Caco-2 (cell line): ENCODE results near the gene WNK1. TPM values are rescaled to one million over a fixed set of nuclear protein-coding genes. Genes with fewer than 3 reads are reported as not detected.
"Not testable (repeated sequence)": the region's sequence is repeated elsewhere in the genome, so short reads cannot be mapped to it uniquely, and the experiment has no call there.

Source experiments
- BruUV-seq: library from RNA; stranded (reverse); fragments of 400-500 nt; replicated peaks from 2 replicates; lab custom pipeline; 2021; lab: Mats Ljungman, UMichigan
- CTCF ChIA-PET: fragments of 300-600 bp; sonication (Branson Sonifier 250); formaldehyde crosslinking; loops from one replicate; lab custom pipeline; 2022; ENCODE audit warnings: antibody characterized with exemption; lab: Charles Lee
- POLR2A ChIA-PET: fragments of 300-600 bp; sonication (Branson Sonifier 250); formaldehyde crosslinking; loops from one replicate; lab custom pipeline; 2022; ENCODE audit warnings: antibody characterized with exemption; lab: Charles Lee
- DNase-seq, 2 experiments: peaks; one replicate each; pipeline versions ENCODE4 v3.0.0 to v3.0.0-alpha.2; 2020 to 2022
- H3K27me3 ChIP-seq: replicated peaks from 2 replicates; pipeline ENCODE4 v1.6.0; 2011; ENCODE audit warnings: low read length; ENCODE audit not compliant: control insufficient read depth, insufficient read depth
- H3K36me3 ChIP-seq: 2 replicates; pipeline ENCODE4 v1.5.1; 2011; ENCODE audit warnings: low read length; ENCODE audit not compliant: control insufficient read depth, insufficient read depth
- H3K4me1 ChIP-seq: fragments of 250-450 bp; sonication (Bioruptor Pico); 2 replicates; pipeline ENCODE4 v1.5.1; 2020; ENCODE audit warnings: mild to moderate bottlenecking
- H3K4me3 ChIP-seq: 2 replicates; pipeline ENCODE4 v1.5.1; 2011; ENCODE audit warnings: low read depth, mild to moderate bottlenecking, control low read depth, low read length
- H3K9me3 ChIP-seq: fragments of 250-450 bp; sonication (Bioruptor Pico); 2 replicates; pipeline ENCODE4 v1.5.1; 2020; ENCODE audit warnings: mild to moderate bottlenecking, moderate library complexity
- H3K27ac Mint-ChIP-seq: one replicate; pipeline ENCODE4 v1.8.0; 2022; ENCODE audit warnings: mixed read lengths; ENCODE audit not compliant: unreplicated experiment
- H3K27me3 Mint-ChIP-seq: one replicate; pipeline ENCODE4 v1.8.0; 2022; ENCODE audit warnings: mixed read lengths; ENCODE audit not compliant: insufficient read depth, unreplicated experiment
- H3K36me3 Mint-ChIP-seq: one replicate; pipeline ENCODE4 v1.8.0; 2022; ENCODE audit warnings: mild to moderate bottlenecking, mixed read lengths; ENCODE audit not compliant: insufficient read depth, unreplicated experiment
- H3K4me1 Mint-ChIP-seq: one replicate; pipeline ENCODE4 v1.8.0; 2022; ENCODE audit warnings: low read depth, mixed read lengths; ENCODE audit not compliant: unreplicated experiment
- H3K4me3 Mint-ChIP-seq: one replicate; pipeline ENCODE4 v1.8.0; 2022; ENCODE audit warnings: mild to moderate bottlenecking, moderate library complexity, mixed read lengths; ENCODE audit not compliant: unreplicated experiment
- H3K9me3 Mint-ChIP-seq: one replicate; pipeline ENCODE4 v1.8.0; 2022; ENCODE audit warnings: mixed read lengths; ENCODE audit not compliant: unreplicated experiment
- CTCF ChIP-seq, 2 experiments: fragments of 200-600 bp in 1 of 2; IDR thresholded peaks; 1 replicate in 1 of 2; 2 replicates in 1 of 2; pipeline versions ENCODE4 v1.5.1 to v1.8.0; 2011 to 2022; ENCODE audit warnings: antibody characterized with exemption in 1 of 2, control low read depth in 1 of 2, inconsistent platforms in 1 of 2, low read depth in 1 of 2, low read length in 1 of 2, mild to moderate bottlenecking in 1 of 2, moderate library complexity in 1 of 2; ENCODE audit not compliant: insufficient read depth in 1 of 2, severe bottlenecking in 1 of 2, unreplicated experiment in 1 of 2
- intact Hi-C: fragments of 100-400 bp; cut with micrococcal nuclease; formaldehyde crosslinking; loops from one replicate; pipeline ENCODE4 v1.10.0; 2022; ENCODE audit not compliant: unreplicated experiment
- total RNA-seq: library from RNA; stranded (reverse); gene quantifications from 2 replicates; pipeline ENCODE4 v1.2.3, GENCODE V29; 2022

The WNK1 gene
- total RNA-seq, 1 experiment from 2014 or later: 224 TPM

GRCh38 chr12:931060-931459, 178.7 kb downstream of the WNK1 start:
- H3K4me3 ChIP-seq: no peak overlapping the region
- POLR2A ChIA-PET: no interaction called here
- H3K27me3 ChIP-seq: no peaks in the 10 kb centered on the region
- Mint-ChIP-seq H3K4me3 (no peak overlapping the region), H3K9me3 (no peaks in the 10 kb centered on the region), H3K27ac (peak overlapping the region; percentile 51), H3K4me1 (no peaks in the 10 kb centered on the region), H3K36me3 (peaks cover 74% of the 10 kb centered on the region), H3K27me3 (no peaks in the 10 kb centered on the region)
- BruUV-seq: no TSS peak
- DNase-seq: no peak
- no peak for TF ChIP-seq CTCF (IDR thresholded peaks at IDR 0.05; ENCODE audit: insufficient read depth in 1 of 2, low read depth in 1 of 2, low read length in 1 of 2, severe bottlenecking in 1 of 2, unreplicated experiment in 1 of 2)
- intact Hi-C loops: no loop called here
- H3K9me3 ChIP-seq: no peaks in the 10 kb centered on the region
- CTCF ChIA-PET: interaction anchor here (1.1 kb wide), 1 partner anchor 18 kb away, joined by 3 read pairs; the partner anchor contains the start of gene RAD52
- no peaks in the 10 kb centered on the region for H3K4me1 ChIP-seq
- H3K36me3 ChIP-seq: no peaks in the 10 kb centered on the region

GRCh38 chr12:931591-931990, 179.2 kb downstream of the WNK1 start:
- no peaks in the 10 kb centered on the region for H3K36me3 ChIP-seq
- Mint-ChIP-seq H3K9me3 (no peaks in the 10 kb centered on the region), H3K27ac (peak overlapping the region; percentile 51), H3K4me3 (no peak overlapping the region), H3K4me1 (no peaks in the 10 kb centered on the region), H3K27me3 (no peaks in the 10 kb centered on the region), H3K36me3 (peaks cover 70% of the 10 kb centered on the region)
- ChIA-PET POLR2A (no interaction called here), CTCF (interaction anchor here (1.1 kb wide), 1 partner anchor 18 kb away, joined by 3 read pairs; the partner anchor contains the start of gene RAD52)
- no peaks in the 10 kb centered on the region for H3K9me3 ChIP-seq
- no peak for DNase-seq
- TF ChIP-seq CTCF (IDR thresholded peaks at IDR 0.05; ENCODE audit: insufficient read depth in 1 of 2, low read depth in 1 of 2, low read length in 1 of 2, severe bottlenecking in 1 of 2, unreplicated experiment in 1 of 2): no peak
- BruUV-seq: no TSS peak
- H3K4me3 ChIP-seq: no peak overlapping the region
- H3K4me1 ChIP-seq: no peaks in the 10 kb centered on the region
- no peaks in the 10 kb centered on the region for H3K27me3 ChIP-seq
- intact Hi-C loops: no loop called here

- H3K36me3 ChIP-seq, H3K9me3 ChIP-seq, BruUV-seq, intact Hi-C loops, H3K4me1 ChIP-seq, H3K4me1 Mint-ChIP-seq, H3K27ac Mint-ChIP-seq, H3K27me3 Mint-ChIP-seq, H3K27me3 ChIP-seq, H3K4me3 Mint-ChIP-seq, H3K9me3 Mint-ChIP-seq, POLR2A ChIA-PET, H3K4me3 ChIP-seq: not testable (repeated sequence)
- DNase-seq: peak in 1 of 2 experiments; percentile 30
- CTCF ChIA-PET: interaction anchor here (1.3 kb wide), 1 partner anchor 157 kb away, joined by 6 read pairs; no protein-coding TSS in a partner anchor
- peaks cover 70% of the 10 kb centered on the region for H3K36me3 Mint-ChIP-seq
Measured at GRCh38 chr12:935891-936290, 183.5 kb downstream of the WNK1 start.
